ENCODE results near the gene PKDREJ.

Gene PKDREJ

GRCh38 chr22:46260038-46260437 lies 3.1 kb downstream of the PKDREJ start:
- H3K9me3 ChIP-seq (replicated peaks; ENCODE audit: insufficient read depth, low read length), result no peaks in the 10 kb centered on the region
- no peak overlapping the region for H2AFZ ChIP-seq (ENCODE audit: low read length)
- no peak overlapping the region for H3K9ac ChIP-seq (ENCODE audit: low read length)
- H3F3A ChIP-seq (ENCODE audit: insufficient read depth, low read length), result no peaks in the 10 kb centered on the region
- H3K79me2 ChIP-seq (ENCODE audit: low read length), result no peaks in the 10 kb centered on the region
- DNase-seq, result no peak
- no peak overlapping the region for H3K4me2 ChIP-seq (ENCODE audit: low read depth, low read length)
- H3K27me3 ChIP-seq (replicated peaks; ENCODE audit: insufficient read depth, low read length), result peaks cover 33% of the 10 kb centered on the region
- H4K20me1 ChIP-seq (ENCODE audit: insufficient read depth, low read length), result no peaks in the 10 kb centered on the region
- no peaks in the 10 kb centered on the region for H3K4me1 ChIP-seq (ENCODE audit: low read length)
- no peaks in the 10 kb centered on the region for H3K36me3 ChIP-seq (replicated peaks; ENCODE audit: insufficient read depth, low read length)
- H3K9me2 ChIP-seq (replicated peaks; ENCODE audit: insufficient read depth, low read length), result no peaks in the 10 kb centered on the region
- H3K27ac ChIP-seq (ENCODE audit: low read length), result no peak overlapping the region
- TF ChIP-seq EZH2 (optimal IDR thresholded peaks at IDR 0.05; ENCODE audit: low read depth, low read length), result no peak
- no peak for TF ChIP-seq EZH2phosphoT487 (IDR thresholded peaks at IDR 0.05; ENCODE audit: low read length)
- TF ChIP-seq CTCF (IDR thresholded peaks at IDR 0.05; ENCODE audit: low read length), result no peak
- H3K4me3 ChIP-seq (ENCODE audit: low read length), result no peak overlapping the region

- Histone ChIP-seq H3K4me2 (ENCODE audit: low read depth, low read length) (no peak overlapping the region), H3F3A (ENCODE audit: insufficient read depth, low read length) (no peaks in the 10 kb centered on the region), H3K9me3 (replicated peaks; ENCODE audit: insufficient read depth, low read length) (no peaks in the 10 kb centered on the region), H3K27ac (ENCODE audit: low read length) (no peak overlapping the region), H3K79me2 (ENCODE audit: low read length) (no peaks in the 10 kb centered on the region), H3K4me3 (ENCODE audit: low read length) (no peak overlapping the region), H3K9ac (ENCODE audit: low read length) (no peak overlapping the region), H3K27me3 (replicated peaks; ENCODE audit: insufficient read depth, low read length) (peaks cover 33% of the 10 kb centered on the region), H4K20me1 (ENCODE audit: insufficient read depth, low read length) (no peaks in the 10 kb centered on the region), H3K36me3 (replicated peaks; ENCODE audit: insufficient read depth, low read length) (no peaks in the 10 kb centered on the region), H2AFZ (ENCODE audit: low read length) (no peak overlapping the region), H3K9me2 (replicated peaks; ENCODE audit: insufficient read depth, low read length) (no peaks in the 10 kb centered on the region), H3K4me1 (ENCODE audit: low read length) (no peaks in the 10 kb centered on the region)
- TF ChIP-seq CTCF (IDR thresholded peaks at IDR 0.05; ENCODE audit: low read length) (no peak), EZH2phosphoT487 (IDR thresholded peaks at IDR 0.05; ENCODE audit: low read length) (no peak), EZH2 (optimal IDR thresholded peaks at IDR 0.05; ENCODE audit: low read depth, low read length) (no peak)
- DNase-seq, result no peak
These were observed 3.8 kb downstream of the PKDREJ start for GRCh38 chr22:46259374-46259773.

- H3K4me1 ChIP-seq (ENCODE audit: low read length), result no peaks in the 10 kb centered on the region
- H4K20me1 ChIP-seq (ENCODE audit: insufficient read depth, low read length), result no peaks in the 10 kb centered on the region
- no peaks in the 10 kb centered on the region for H3K9me3 ChIP-seq (replicated peaks; ENCODE audit: insufficient read depth, low read length)
- no peaks in the 10 kb centered on the region for H3K79me2 ChIP-seq (ENCODE audit: low read length)
- TF ChIP-seq EZH2 (optimal IDR thresholded peaks at IDR 0.05; ENCODE audit: low read depth, low read length) (no peak), EZH2phosphoT487 (IDR thresholded peaks at IDR 0.05; ENCODE audit: low read length) (no peak), CTCF (IDR thresholded peaks at IDR 0.05; ENCODE audit: low read length) (no peak)
- H3K9me2 ChIP-seq (replicated peaks; ENCODE audit: insufficient read depth, low read length), result no peaks in the 10 kb centered on the region
- H3K36me3 ChIP-seq (replicated peaks; ENCODE audit: insufficient read depth, low read length), result no peaks in the 10 kb centered on the region
- H2AFZ ChIP-seq (ENCODE audit: low read length), result no peak overlapping the region
- no peaks in the 10 kb centered on the region for H3F3A ChIP-seq (ENCODE audit: insufficient read depth, low read length)
- no peak for DNase-seq
- no peak overlapping the region for H3K27ac ChIP-seq (ENCODE audit: low read length)
- H3K27me3 ChIP-seq (replicated peaks; ENCODE audit: insufficient read depth, low read length), result peaks cover 29% of the 10 kb centered on the region
- no peak overlapping the region for H3K9ac ChIP-seq (ENCODE audit: low read length)
- H3K4me3 ChIP-seq (ENCODE audit: low read length), result no peak overlapping the region
- H3K4me2 ChIP-seq (ENCODE audit: low read depth, low read length), result no peak overlapping the region
These were observed 6.7 kb downstream of the PKDREJ start for GRCh38 chr22:46256358-46256958.

All from MM.1S (cell line).